Activated CD8-positive, alpha-beta memory T cell treated with anti-CD3 and anti-CD28 coated beads, Interleukin-2, amount 50 U/mL, for 1 hour (primary cell): Measurements from ENCODE around the gene SULT6B1.
A peak's percentile ranks its signal among the peaks of the same experiment; 100 is the strongest.
"Not testable (repeated sequence)": the region's sequence is repeated elsewhere in the genome, so short reads cannot be mapped to it uniquely, and the experiment has no call there.

Experiments
- DNase-seq: peaks from one replicate; pipeline ENCODE4 v3.0.0-alpha.2; 2020; ENCODE audit errors: extremely low read depth

Gene SULT6B1

GRCh38 chr2:37196320-37197195, 8.1 kb upstream of the SULT6B1 start, which contains the start of gene CEBPZOS:
Gene CEBPZOS (plus strand): TSS chr2:37196496. CDS start chr2:37199705, 3,209 bp downstream.
- peak; percentile 81 for DNase-seq

GRCh38 chr2:37195862-37196319, 7.4 kb upstream of the SULT6B1 start:
- not testable (repeated sequence) for DNase-seq

- DNase-seq, result no peak
These were observed 4.1 kb upstream of the SULT6B1 start for GRCh38 chr2:37192551-37192950.

- no peak for DNase-seq
These were observed 3.3 kb upstream of the SULT6B1 start for GRCh38 chr2:37191747-37192146.

GRCh38 chr2:37191253-37191652, 2.8 kb upstream of the SULT6B1 start:
- DNase-seq, result no peak

- DNase-seq, result no peak
These were observed 1.8 kb upstream of the SULT6B1 start for GRCh38 chr2:37190290-37190689.

GRCh38 chr2:37189452-37190153, 1.1 kb upstream of the SULT6B1 start:
- no peak for DNase-seq

- no peak for DNase-seq
These were observed 6.5 kb downstream of the SULT6B1 start for GRCh38 chr2:37181726-37182684.

GRCh38 chr2:37180640-37181039, 7.8 kb downstream of the SULT6B1 start:
- DNase-seq, result no peak

- DNase-seq, result no peak
These were observed 8.3 kb downstream of the SULT6B1 start for GRCh38 chr2:37180006-37180639.

GRCh38 chr2:37173741-37174140, 14.7 kb downstream of the SULT6B1 start:
- DNase-seq, result no peak

- no peak for DNase-seq
These were observed 16.9 kb downstream of the SULT6B1 start for GRCh38 chr2:37171624-37171950.

GRCh38 chr2:37168217-37168981, 20.1 kb downstream of the SULT6B1 start:
- DNase-seq, result no peak

GRCh38 chr2:37167636-37168180, 20.8 kb downstream of the SULT6B1 start:
- no peak for DNase-seq

- DNase-seq, result no peak
These were observed 23.7 kb downstream of the SULT6B1 start for GRCh38 chr2:37164757-37165156.

GRCh38 chr2:37156857-37157714, 31.4 kb downstream of the SULT6B1 start, which contains the start of gene EIF2AK2:
Gene EIF2AK2 (minus strand): TSS chr2:37156980. CDS start chr2:37147806, 9,174 bp downstream.
- peak; percentile 53 for DNase-seq

GRCh38 chr2:37156071-37156856, 32.2 kb downstream of the SULT6B1 start:
- DNase-seq, result no peak

GRCh38 chr2:37154785-37155184, 33.7 kb downstream of the SULT6B1 start:
- DNase-seq, result no peak
